ENCODE results near the gene SH3RF3. TPM values are rescaled to one million over a fixed set of nuclear protein-coding genes. Genes with fewer than 3 reads are reported as not detected.

SH3RF3 gene
- total RNA-seq, 2 donors from 2014 or later = 1.4 to 17.0 TPM

DNA sequence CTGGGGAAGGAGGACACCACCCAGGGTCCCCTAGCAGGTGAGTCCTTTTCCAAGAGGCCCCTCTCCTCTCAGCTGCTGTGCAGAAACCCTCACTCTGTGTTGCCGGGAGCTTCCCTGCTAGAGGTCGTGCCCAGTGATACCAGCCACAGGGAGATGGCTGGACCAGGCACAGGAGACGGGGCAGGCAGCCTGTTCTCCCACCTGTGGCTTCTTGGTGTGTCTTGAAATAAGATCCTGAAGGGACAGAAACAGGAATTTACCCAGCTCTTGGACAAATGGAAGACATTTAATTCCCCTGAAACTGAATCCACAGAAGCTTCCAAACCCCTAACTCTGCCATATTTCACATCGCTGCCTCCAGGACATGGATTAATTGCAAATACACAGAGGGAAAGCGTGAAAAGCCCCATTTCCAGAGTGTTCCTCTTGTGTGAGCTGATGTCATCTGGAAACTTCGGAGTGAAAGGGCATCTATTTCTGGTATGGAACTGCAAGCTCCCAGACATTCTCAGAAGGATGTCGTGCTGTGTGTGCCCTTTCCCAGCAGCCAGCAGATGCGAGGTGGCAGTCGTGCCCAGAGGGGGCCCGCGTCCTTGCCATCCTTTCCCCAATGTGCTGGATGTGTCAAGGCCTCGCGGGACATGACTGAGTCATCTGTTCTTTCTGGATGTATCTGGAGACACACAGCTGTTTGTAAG lies 307.0 kb downstream of the SH3RF3 start:
- intact Hi-C loops (cut with DNase I) = no loop called here
- 87% methylated on average over 13 of the region's 13 CpGs for WGBS
- TF ChIP-seq POLR2AphosphoS5 (IDR thresholded peaks at IDR 0.05) (peak; percentile 7), POLR2A (IDR thresholded peaks at IDR 0.05) (no peak)

DNA sequence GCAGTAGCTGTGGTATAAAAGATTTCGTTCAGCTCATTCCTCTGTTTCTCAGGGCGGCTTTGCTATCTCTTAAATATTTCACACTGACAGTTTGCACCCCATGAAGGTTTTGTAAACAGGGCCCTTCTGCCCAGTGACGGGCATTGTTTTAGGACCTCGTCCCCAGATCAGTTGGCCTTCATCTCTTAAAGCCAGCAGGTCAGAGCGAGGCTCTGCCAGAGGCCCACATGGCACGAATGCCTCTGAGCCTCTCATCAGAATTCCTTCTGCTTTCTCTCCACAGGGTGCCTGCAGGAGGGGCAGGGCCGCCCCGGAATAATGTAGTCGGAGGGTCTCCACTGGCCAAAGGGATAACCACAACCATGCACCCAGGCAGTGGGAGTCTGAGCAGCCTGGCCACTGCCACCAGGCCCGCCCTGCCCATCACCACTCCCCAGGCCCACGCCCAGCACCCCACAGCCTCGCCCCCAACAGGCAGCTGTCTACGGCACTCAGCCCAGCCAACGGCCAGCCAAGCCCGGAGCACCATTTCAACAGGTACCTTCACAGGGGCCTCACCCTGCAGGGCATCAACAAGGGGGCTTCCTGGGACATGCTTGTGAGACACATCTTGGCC lies 307.7 kb downstream of the SH3RF3 start:
- Histone ChIP-seq H3K9me3 (no peaks in the 10 kb centered on the region), H3K36me3 (no peaks in the 10 kb centered on the region), H3K27ac (no peak overlapping the region), H3K4me1 (replicated peaks) (no peaks in the 10 kb centered on the region), H3K4me3 (no peak overlapping the region), H3K27me3 (replicated peaks; ENCODE audit: insufficient read depth) (no peaks in the 10 kb centered on the region)
- 78% methylated on average over 15 of the region's 15 CpGs for WGBS
- intact Hi-C loops (cut with DNase I) = no loop called here
- TF ChIP-seq, protein P1, sequence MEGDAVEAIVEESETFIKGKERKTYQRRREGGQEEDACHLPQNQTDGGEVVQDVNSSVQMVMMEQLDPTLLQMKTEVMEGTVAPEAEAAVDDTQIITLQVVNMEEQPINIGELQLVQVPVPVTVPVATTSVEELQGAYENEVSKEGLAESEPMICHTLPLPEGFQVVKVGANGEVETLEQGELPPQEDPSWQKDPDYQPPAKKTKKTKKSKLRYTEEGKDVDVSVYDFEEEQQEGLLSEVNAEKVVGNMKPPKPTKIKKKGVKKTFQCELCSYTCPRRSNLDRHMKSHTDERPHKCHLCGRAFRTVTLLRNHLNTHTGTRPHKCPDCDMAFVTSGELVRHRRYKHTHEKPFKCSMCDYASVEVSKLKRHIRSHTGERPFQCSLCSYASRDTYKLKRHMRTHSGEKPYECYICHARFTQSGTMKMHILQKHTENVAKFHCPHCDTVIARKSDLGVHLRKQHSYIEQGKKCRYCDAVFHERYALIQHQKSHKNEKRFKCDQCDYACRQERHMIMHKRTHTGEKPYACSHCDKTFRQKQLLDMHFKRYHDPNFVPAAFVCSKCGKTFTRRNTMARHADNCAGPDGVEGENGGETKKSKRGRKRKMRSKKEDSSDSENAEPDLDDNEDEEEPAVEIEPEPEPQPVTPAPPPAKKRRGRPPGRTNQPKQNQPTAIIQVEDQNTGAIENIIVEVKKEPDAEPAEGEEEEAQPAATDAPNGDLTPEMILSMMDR (IDR thresholded peaks at IDR 0.05) = no peak
- no peak for TF ChIP-seq POLR2A (IDR thresholded peaks at IDR 0.05)
- no peak for TF ChIP-seq POLR2AphosphoS5 (IDR thresholded peaks at IDR 0.05)
- DNase-seq (ENCODE audit: low spot score) = no peak

More for the DNA sequence above, 307.0 kb downstream of the SH3RF3 start:
- Histone ChIP-seq H3K4me3 (no peak overlapping the region), H3K27me3 (replicated peaks; ENCODE audit: insufficient read depth) (no peaks in the 10 kb centered on the region), H3K36me3 (no peaks in the 10 kb centered on the region), H3K9me3 (no peaks in the 10 kb centered on the region), H3K4me1 (replicated peaks) (no peaks in the 10 kb centered on the region), H3K27ac (no peak overlapping the region)
- no peak for DNase-seq (ENCODE audit: low spot score)

GRCh38 chr2:109437325-109438090 lies 308.5 kb downstream of the SH3RF3 start:
- TF ChIP-seq POLR2AphosphoS5 (IDR thresholded peaks at IDR 0.05) (peak; percentile 62), POLR2A (IDR thresholded peaks at IDR 0.05) (no peak)
- no peaks in the 10 kb centered on the region for H3K27me3 ChIP-seq (replicated peaks; ENCODE audit: insufficient read depth)
- no peaks in the 10 kb centered on the region for H3K4me1 ChIP-seq (replicated peaks)
- no peak overlapping the region for H3K4me3 ChIP-seq
- H3K9me3 ChIP-seq = no peaks in the 10 kb centered on the region
- 50% methylated on average over 15 of the region's 15 CpGs for WGBS
- no peaks in the 10 kb centered on the region for H3K36me3 ChIP-seq
- intact Hi-C loops (cut with DNase I) = no loop called here
- DNase-seq (ENCODE audit: low spot score) = peak; percentile 25
- H3K27ac ChIP-seq = peak overlapping the region in 1 of 2 donors; percentile 29

- Histone ChIP-seq H3K36me3 (no peaks in the 10 kb centered on the region), H3K9me3 (no peaks in the 10 kb centered on the region), H3K27ac (no peak overlapping the region), H3K4me1 (replicated peaks) (no peaks in the 10 kb centered on the region), H3K27me3 (replicated peaks; ENCODE audit: insufficient read depth) (no peaks in the 10 kb centered on the region), H3K4me3 (no peak overlapping the region)
- DNase-seq (ENCODE audit: low spot score) = no peak
- intact Hi-C loops (cut with DNase I) = no loop called here
- TF ChIP-seq, protein P1 (IDR thresholded peaks at IDR 0.05) = no peak
- TF ChIP-seq POLR2A (IDR thresholded peaks at IDR 0.05) (no peak), POLR2AphosphoS5 (IDR thresholded peaks at IDR 0.05) (no peak)
- 100% methylated on average over 1 of the region's 1 CpG for WGBS
Observed at GRCh38 chr2:109438146-109438545, 309.1 kb downstream of the SH3RF3 start.

DNA sequence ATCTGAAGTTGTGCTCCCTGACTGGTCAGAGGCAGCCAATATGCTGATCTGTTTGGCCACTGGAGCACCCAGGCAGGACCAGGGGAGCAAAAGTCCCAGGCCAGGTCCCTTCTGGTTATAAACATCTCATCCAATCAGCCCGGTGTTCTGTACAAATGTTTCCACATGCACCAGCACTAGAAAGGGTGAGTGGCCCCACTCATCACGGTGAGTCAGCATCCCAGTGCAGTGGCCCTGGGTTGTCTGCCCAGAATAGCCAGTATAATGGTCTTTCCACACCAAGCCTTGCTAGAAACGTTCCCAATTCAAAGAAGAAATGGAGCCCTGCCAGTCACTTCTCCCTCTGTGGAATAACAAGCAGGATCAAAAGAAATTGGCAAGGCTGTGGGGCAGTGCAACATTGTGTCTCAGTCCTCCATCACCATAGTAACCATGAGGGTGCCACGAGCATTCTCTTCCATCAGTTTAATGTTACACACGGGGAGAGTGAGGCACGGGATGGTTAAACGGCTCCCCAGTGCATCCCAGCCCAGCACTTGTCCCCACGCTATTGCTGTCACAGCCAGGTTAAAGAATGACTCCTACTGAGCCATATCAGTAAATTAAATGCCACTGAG lies 309.9 kb downstream of the SH3RF3 start:
- intact Hi-C loops (cut with DNase I) = no loop called here
- Histone ChIP-seq H3K36me3 (no peaks in the 10 kb centered on the region), H3K27me3 (replicated peaks; ENCODE audit: insufficient read depth) (no peaks in the 10 kb centered on the region), H3K9me3 (no peaks in the 10 kb centered on the region), H3K27ac (no peak overlapping the region), H3K4me1 (replicated peaks) (no peaks in the 10 kb centered on the region), H3K4me3 (no peak overlapping the region)
- no peak for DNase-seq (ENCODE audit: low spot score)
- WGBS = 68% methylated on average over 8 of the region's 8 CpGs
- no peak for TF ChIP-seq POLR2AphosphoS5 (IDR thresholded peaks at IDR 0.05)
- TF ChIP-seq POLR2A (IDR thresholded peaks at IDR 0.05) = no peak
- TF ChIP-seq, protein P1 (IDR thresholded peaks at IDR 0.05) = no peak
